Measurements from ENCODE around the gene BARX2. TPM values are rescaled to one million over a fixed set of nuclear protein-coding genes. Genes with fewer than 3 reads are reported as not detected.

BARX2 gene
- total and polyA plus RNA-seq, 4 donors = 0.10 to 1.2 (median 0.58) TPM

- Histone ChIP-seq H3K4me1 (ENCODE audit: control insufficient read depth, insufficient read depth, low read length) (peaks cover 24% of the 10 kb centered on the region), H3K9me3 (ENCODE audit: control insufficient read depth, insufficient read depth, low read length) (peaks cover 2% of the 10 kb centered on the region), H3K4me3 (ENCODE audit: low read depth, low read length) (no peak overlapping the region), H3K27ac (ENCODE audit: low read depth, low read length) (no peak overlapping the region), H3K27me3 (ENCODE audit: control insufficient read depth, insufficient read depth, low read length) (no peaks in the 10 kb centered on the region), H3K36me3 (ENCODE audit: control insufficient read depth, insufficient read depth, low read length) (no peaks in the 10 kb centered on the region)
- no CpG with 5 or more reads among the region's 3 CpGs for WGBS (ENCODE audit: insufficient coverage)
- DNase-seq (ENCODE audit: low read depth in 4 of 6, low spot score in 6 of 6) = no peak
These were observed 82.6 kb downstream of the BARX2 start for GRCh38 chr11:129458278-129458677.

- no peaks in the 10 kb centered on the region for H3K27me3 ChIP-seq (ENCODE audit: control insufficient read depth, insufficient read depth, low read length)
- no peaks in the 10 kb centered on the region for H3K36me3 ChIP-seq (ENCODE audit: control insufficient read depth, insufficient read depth, low read length)
- H3K27ac ChIP-seq (ENCODE audit: low read depth, low read length) = no peak overlapping the region
- no peak for DNase-seq (ENCODE audit: low read depth in 4 of 6, low spot score in 6 of 6)
- H3K4me1 ChIP-seq (ENCODE audit: control insufficient read depth, insufficient read depth, low read length) = peaks cover 18% of the 10 kb centered on the region
- peaks cover 2% of the 10 kb centered on the region for H3K9me3 ChIP-seq (ENCODE audit: control insufficient read depth, insufficient read depth, low read length)
- 48% methylated on average over 11 of the region's 13 CpGs for WGBS (ENCODE audit: insufficient coverage)
- no peak overlapping the region for H3K4me3 ChIP-seq (ENCODE audit: low read depth, low read length)
These were observed 83.3 kb downstream of the BARX2 start for GRCh38 chr11:129458756-129459535.

GRCh38 chr11:129460714-129461113, 85.1 kb downstream of the BARX2 start:
- Histone ChIP-seq H3K27me3 (ENCODE audit: control insufficient read depth, insufficient read depth, low read length) (no peaks in the 10 kb centered on the region), H3K27ac (ENCODE audit: low read depth, low read length) (no peak overlapping the region), H3K4me1 (ENCODE audit: control insufficient read depth, insufficient read depth, low read length) (peaks cover 15% of the 10 kb centered on the region), H3K4me3 (ENCODE audit: low read depth, low read length) (no peak overlapping the region), H3K9me3 (ENCODE audit: control insufficient read depth, insufficient read depth, low read length) (peaks cover 2% of the 10 kb centered on the region), H3K36me3 (ENCODE audit: control insufficient read depth, insufficient read depth, low read length) (no peaks in the 10 kb centered on the region)
- DNase-seq (ENCODE audit: low read depth in 4 of 6, low spot score in 6 of 6) = no peak
- WGBS (ENCODE audit: insufficient coverage) = 78% methylated on average over 1 of the region's 2 CpGs

GRCh38 chr11:129484068-129484467, 108.4 kb downstream of the BARX2 start:
- Histone ChIP-seq H3K27ac (ENCODE audit: low read depth, low read length) (no peak overlapping the region), H3K4me3 (ENCODE audit: low read depth, low read length) (no peak overlapping the region), H3K9me3 (ENCODE audit: control insufficient read depth, insufficient read depth, low read length) (peaks cover 3% of the 10 kb centered on the region), H3K36me3 (ENCODE audit: control insufficient read depth, insufficient read depth, low read length) (no peaks in the 10 kb centered on the region), H3K4me1 (ENCODE audit: control insufficient read depth, insufficient read depth, low read length) (no peaks in the 10 kb centered on the region), H3K27me3 (ENCODE audit: control insufficient read depth, insufficient read depth, low read length) (no peaks in the 10 kb centered on the region)
- no peak for DNase-seq (ENCODE audit: low read depth in 4 of 6, low spot score in 6 of 6)
- no CpG with 5 or more reads among the region's 1 CpG for WGBS (ENCODE audit: insufficient coverage)

GRCh38 chr11:129489249-129489648, 113.6 kb downstream of the BARX2 start:
- Histone ChIP-seq H3K4me3 (ENCODE audit: low read depth, low read length) (no peak overlapping the region), H3K4me1 (ENCODE audit: control insufficient read depth, insufficient read depth, low read length) (no peaks in the 10 kb centered on the region), H3K27ac (ENCODE audit: low read depth, low read length) (no peak overlapping the region), H3K27me3 (ENCODE audit: control insufficient read depth, insufficient read depth, low read length) (no peaks in the 10 kb centered on the region), H3K36me3 (ENCODE audit: control insufficient read depth, insufficient read depth, low read length) (no peaks in the 10 kb centered on the region), H3K9me3 (ENCODE audit: control insufficient read depth, insufficient read depth, low read length) (peaks cover 3% of the 10 kb centered on the region)
- DNase-seq (ENCODE audit: low read depth in 4 of 6, low spot score in 6 of 6) = no peak
- WGBS (ENCODE audit: insufficient coverage) = 87% methylated on average over 1 of the region's 1 CpG

GRCh38 chr11:129490004-129490403, 114.4 kb downstream of the BARX2 start:
- H3K36me3 ChIP-seq (ENCODE audit: control insufficient read depth, insufficient read depth, low read length) = no peaks in the 10 kb centered on the region
- no peak for DNase-seq (ENCODE audit: low read depth in 4 of 6, low spot score in 6 of 6)
- 63% methylated on average over 4 of the region's 6 CpGs for WGBS (ENCODE audit: insufficient coverage)
- H3K4me3 ChIP-seq (ENCODE audit: low read depth, low read length) = no peak overlapping the region
- peaks cover 3% of the 10 kb centered on the region for H3K9me3 ChIP-seq (ENCODE audit: control insufficient read depth, insufficient read depth, low read length)
- H3K27me3 ChIP-seq (ENCODE audit: control insufficient read depth, insufficient read depth, low read length) = no peaks in the 10 kb centered on the region
- H3K4me1 ChIP-seq (ENCODE audit: control insufficient read depth, insufficient read depth, low read length) = no peaks in the 10 kb centered on the region
- no peak overlapping the region for H3K27ac ChIP-seq (ENCODE audit: low read depth, low read length)

- 91% methylated on average over 8 of the region's 8 CpGs for WGBS (ENCODE audit: insufficient coverage)
- no peak for DNase-seq (ENCODE audit: low read depth in 4 of 6, low spot score in 6 of 6)
- no peaks in the 10 kb centered on the region for H3K36me3 ChIP-seq (ENCODE audit: control insufficient read depth, insufficient read depth, low read length)
- H3K27ac ChIP-seq (ENCODE audit: low read depth, low read length) = no peak overlapping the region
- no peak overlapping the region for H3K4me3 ChIP-seq (ENCODE audit: low read depth, low read length)
- H3K27me3 ChIP-seq (ENCODE audit: control insufficient read depth, insufficient read depth, low read length) = no peaks in the 10 kb centered on the region
- no peaks in the 10 kb centered on the region for H3K9me3 ChIP-seq (ENCODE audit: control insufficient read depth, insufficient read depth, low read length)
- H3K4me1 ChIP-seq (ENCODE audit: control insufficient read depth, insufficient read depth, low read length) = no peaks in the 10 kb centered on the region
These were observed 118.1 kb downstream of the BARX2 start for GRCh38 chr11:129493746-129494145.

Other genes with a start within 250 kb of the BARX2 start
- 10 to 100 TPM; 29.0 to 60.2 TPM for gene ARHGAP32, start 183.5 kb upstream of the BARX2 start, total RNA-seq
- 10 to 100 TPM; 31.8 to 38.7 TPM for gene ARHGAP32, start 183.5 kb upstream of the BARX2 start, polyA plus RNA-seq (ENCODE audit: insufficient read length in 2 of 2)

All from spinal cord (tissue), 10 donors.